Ovary (tissue), 9 donors: ENCODE measurements around the gene SPSB1. TPM values are rescaled to one million over a fixed set of nuclear protein-coding genes. Genes with fewer than 3 reads are reported as not detected.

Experiments
- DNase-seq, 5 donors: peaks; one replicate each; pipeline ENCODE4 v3.0.0-alpha.2; 2019 to 2020
- H3K27ac ChIP-seq, 2 donors: fragments of 200-600 bp; one replicate each; pipeline versions ENCODE4 v1.5.1 to v1.8.0; 2019 to 2022
- H3K27me3 ChIP-seq: fragments of 200-600 bp; one replicate; pipeline ENCODE4 v1.8.0; 2022
- H3K36me3 ChIP-seq: fragments of 200-600 bp; sonication (generic); one replicate; pipeline ENCODE4 v1.5.1; 2019
- H3K4me1 ChIP-seq: one replicate; pipeline ENCODE4 v1.8.1; 2013; ENCODE audit warnings: mild to moderate bottlenecking, moderate library complexity; ENCODE audit not compliant: insufficient read depth
- H3K4me3 ChIP-seq: fragments of 200-600 bp; sonication (generic); one replicate; pipeline ENCODE4 v1.5.1; 2017
- H3K9me3 ChIP-seq, 2 donors: fragments of 200-600 bp in 1 of 2; sonication (generic) in 1 of 2; one replicate each; pipeline versions ENCODE4 v1.5.1 to v1.8.1; 2013 to 2019; ENCODE audit warnings: mild to moderate bottlenecking in 1 of 2, moderate library complexity in 1 of 2
- EP300 ChIP-seq: sonication (generic); formaldehyde crosslinking; IDR thresholded peaks from one replicate; pipeline ENCODE4 v1.6.1; 2017; ENCODE audit warnings: antibody characterized with exemption
- POLR2A ChIP-seq: fragments of 450-650 bp; IDR thresholded peaks from one replicate; pipeline ENCODE4 v1.6.1; 2017; ENCODE audit warnings: antibody characterized with exemption, mild to moderate bottlenecking, moderate library complexity
- WGBS, 3 donors: extraction: QIAGEN DNeasy Blood & Tissue Kit in 1 of 3; methylation state at CpG; one replicate each; pipeline versions ENCODE4 v1.1.5 to v1.1.7; 2013 to 2017; 5-methylcytosine and 5-hydroxymethylcytosine counted together
- intact Hi-C, 4 donors: fragments of 100-400 bp; cut with DNase I; formaldehyde crosslinking; loops; one replicate each; pipeline versions ENCODE4 v1.11.0 to v1.15.1; 2022 to 2023
- polyA plus RNA-seq, 2 donors: library from polyadenylated mRNA; stranded (reverse); fragments of 200-250 nt in 1 of 2; fragments of 350-450 nt in 1 of 2; fragmentation: Illumina TruSeq in 1 of 2; extraction: RNeasy Lipid Tissue Mini Kit (QIAGEN cat#74804) in 1 of 2; gene quantifications; one replicate each; pipeline ENCODE4 v1.2.3, GENCODE V29; 2013 to 2014
- total RNA-seq, 7 donors: library from RNA; depleted of rRNA in 2 of 7; stranded (reverse); fragments of >200 nt in 2 of 7; fragmentation: NEBNext Ultra II Directional in 3 of 7; extraction: Animal tissue kit (Norgen Biotek cat#: 25700) in 3 of 7; gene quantifications; one replicate each; pipeline versions ENCODE4 v1.1.0 to v1.2.4, GENCODE V29; 2016 to 2023
- TF ChIP-seq, protein P1 (sequence below), 3 donors: fragments of 450-650 bp in 2 of 3; fragments of 200-600 bp in 1 of 3; IDR thresholded peaks; one replicate each; pipeline versions ENCODE4 v1.5.1 to v1.8.0; 2016 to 2022; ENCODE audit warnings: antibody characterized with exemption in 3 of 3, mild to moderate bottlenecking in 1 of 3
- donor health status: DM: no; HTN: no; CAD: no; lungs with moderate emphysema.
- donor health status: DM: no; HTN: no; CAD: no.
- donor health status: Bipolar disorder and iron deficiency.
- donor health status: DM: yes; HTN: yes; CAD: no.
- donor health status: DM: no; HTN: no; CAD: no.
- donor health status: DM: yes; HTN: yes; CAD: no.

Gene SPSB1
- total and polyA plus RNA-seq, 9 donors = 20.4 to 69.6 (median 34.4) TPM

DNA sequence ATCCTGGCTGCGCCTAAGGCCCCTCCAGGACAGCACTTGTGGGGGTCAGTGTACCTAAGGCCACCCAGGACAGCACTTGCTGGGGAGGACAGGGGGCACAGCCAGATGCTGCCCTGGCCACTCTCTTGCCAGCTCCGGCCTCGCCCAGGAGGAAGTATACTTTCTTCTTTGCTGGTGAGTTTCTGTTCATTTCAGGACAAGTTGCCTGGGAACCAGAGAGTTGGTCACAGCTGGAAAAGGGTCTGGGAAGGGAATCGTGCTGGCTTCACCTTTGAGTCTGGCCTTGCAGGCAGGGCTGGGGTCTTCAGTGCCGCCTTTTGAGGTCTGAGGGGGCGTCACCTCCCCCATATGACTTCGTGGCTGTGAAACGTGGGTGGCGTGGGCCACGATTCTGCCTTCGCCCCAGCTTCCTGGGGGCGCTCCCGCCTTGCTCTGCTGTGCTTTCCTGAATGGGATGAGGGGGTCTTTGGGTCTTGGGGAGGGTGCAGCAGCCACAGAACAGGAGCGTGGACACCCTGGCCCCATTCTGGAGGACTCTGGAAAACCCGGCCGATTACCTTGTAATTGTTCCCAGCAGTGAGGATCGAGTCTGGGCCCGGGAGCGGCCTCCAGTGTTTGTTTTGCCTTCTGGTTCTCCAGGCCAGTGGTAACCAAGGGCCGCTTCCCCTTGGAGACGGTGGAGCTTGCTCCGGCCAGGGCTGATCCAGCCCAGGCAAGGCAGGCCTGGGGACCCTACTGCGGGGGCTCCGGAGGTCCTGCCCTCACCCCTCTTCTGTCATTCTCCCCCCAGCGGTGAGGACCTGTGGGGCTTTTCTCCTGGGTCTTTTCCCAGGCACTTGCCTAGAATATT lies 45.9 kb downstream of the SPSB1 start:
- Histone ChIP-seq H3K9me3 (no peaks in the 10 kb centered on the region), H3K4me3 (no peak overlapping the region), H3K27ac (peak overlapping the region; percentile 38 to 39), H3K27me3 (no peaks in the 10 kb centered on the region), H3K4me1 (peaks cover 34% of the 10 kb centered on the region), H3K36me3 (no peaks in the 10 kb centered on the region)
- TF ChIP-seq EP300 = no peak
- TF ChIP-seq, protein P1, sequence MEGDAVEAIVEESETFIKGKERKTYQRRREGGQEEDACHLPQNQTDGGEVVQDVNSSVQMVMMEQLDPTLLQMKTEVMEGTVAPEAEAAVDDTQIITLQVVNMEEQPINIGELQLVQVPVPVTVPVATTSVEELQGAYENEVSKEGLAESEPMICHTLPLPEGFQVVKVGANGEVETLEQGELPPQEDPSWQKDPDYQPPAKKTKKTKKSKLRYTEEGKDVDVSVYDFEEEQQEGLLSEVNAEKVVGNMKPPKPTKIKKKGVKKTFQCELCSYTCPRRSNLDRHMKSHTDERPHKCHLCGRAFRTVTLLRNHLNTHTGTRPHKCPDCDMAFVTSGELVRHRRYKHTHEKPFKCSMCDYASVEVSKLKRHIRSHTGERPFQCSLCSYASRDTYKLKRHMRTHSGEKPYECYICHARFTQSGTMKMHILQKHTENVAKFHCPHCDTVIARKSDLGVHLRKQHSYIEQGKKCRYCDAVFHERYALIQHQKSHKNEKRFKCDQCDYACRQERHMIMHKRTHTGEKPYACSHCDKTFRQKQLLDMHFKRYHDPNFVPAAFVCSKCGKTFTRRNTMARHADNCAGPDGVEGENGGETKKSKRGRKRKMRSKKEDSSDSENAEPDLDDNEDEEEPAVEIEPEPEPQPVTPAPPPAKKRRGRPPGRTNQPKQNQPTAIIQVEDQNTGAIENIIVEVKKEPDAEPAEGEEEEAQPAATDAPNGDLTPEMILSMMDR (IDR thresholded peaks at IDR 0.05) = no peak
- no peak for TF ChIP-seq POLR2A
- DNase-seq = peak in 3 of 5 donors; percentile 64 to 74 (median 67)
- intact Hi-C loops = no loop called here
- 31 to 47% (median 33%) methylated on average over 25 of the region's 25 CpGs for WGBS, 3 donors

DNA sequence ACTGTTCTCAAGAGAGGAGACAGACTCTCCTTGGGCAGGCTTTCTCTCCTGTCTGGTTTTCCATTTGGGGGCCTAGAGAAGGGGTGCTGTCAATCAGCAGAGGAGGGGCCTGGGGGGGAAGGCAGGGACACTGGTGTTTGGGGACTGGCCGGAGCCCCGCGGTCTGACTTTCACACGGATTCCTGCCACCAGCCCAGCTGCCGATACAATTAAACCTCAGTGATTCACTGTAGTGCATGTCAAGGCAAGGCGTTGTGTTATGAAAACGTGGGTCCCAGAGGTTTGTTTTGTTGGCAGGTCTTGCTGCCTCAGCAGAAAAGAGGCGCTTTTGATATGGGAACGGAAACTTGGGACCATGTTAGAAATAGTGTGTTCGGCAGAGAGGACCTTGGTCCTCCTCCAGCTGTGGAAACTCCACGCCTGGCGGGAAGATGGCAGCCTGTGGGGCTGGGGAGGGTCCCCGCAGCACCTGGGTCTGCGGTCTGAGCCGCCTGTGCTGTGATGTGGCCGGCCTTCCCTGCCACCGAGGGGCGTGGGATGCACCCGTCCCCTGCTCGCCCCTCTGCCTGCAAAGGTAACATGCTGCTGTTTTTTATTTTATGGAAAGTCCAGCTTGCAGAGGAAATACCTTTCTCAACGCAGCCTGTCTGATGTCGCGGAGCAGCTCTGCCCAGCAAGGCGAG lies 47.6 kb downstream of the SPSB1 start:
- H3K27ac ChIP-seq = peak overlapping the region; percentile 37 to 38
- no peak overlapping the region for H3K4me3 ChIP-seq
- peak in 1 of 5 donors; percentile 53 for DNase-seq
- 22 to 42% (median 25%) methylated on average over 24 of the region's 24 CpGs for WGBS, 3 donors
- no peaks in the 10 kb centered on the region for H3K27me3 ChIP-seq
- intact Hi-C loops = no loop called here
- peaks cover 40% of the 10 kb centered on the region for H3K4me1 ChIP-seq
- H3K9me3 ChIP-seq = no peaks in the 10 kb centered on the region
- TF ChIP-seq POLR2A (no peak), EP300 (no peak)
- TF ChIP-seq, protein P1 (IDR thresholded peaks at IDR 0.05) = no peak
- H3K36me3 ChIP-seq = no peaks in the 10 kb centered on the region

DNA sequence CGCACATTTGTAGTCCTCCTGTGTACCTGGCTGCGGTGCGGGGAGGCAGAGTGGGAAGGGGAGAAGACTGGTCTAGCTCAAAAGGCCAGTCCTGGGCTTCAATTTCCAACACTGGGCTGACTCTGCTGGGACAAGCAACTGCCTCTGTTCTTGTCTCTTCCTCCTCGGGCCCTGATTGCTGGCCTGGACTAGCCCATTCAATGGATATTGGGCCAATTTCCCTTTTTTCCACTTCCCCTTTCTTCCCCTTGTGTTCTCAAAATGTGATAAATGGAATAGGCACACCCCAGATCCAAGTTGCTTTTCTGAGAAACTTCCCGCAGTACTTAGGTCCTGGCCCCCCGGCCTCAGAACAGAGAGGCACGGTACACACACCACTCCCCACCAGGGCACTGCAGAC lies 48.2 kb downstream of the SPSB1 start:
- Histone ChIP-seq H3K4me3 (no peak overlapping the region), H3K27me3 (no peaks in the 10 kb centered on the region), H3K27ac (no peak overlapping the region), H3K36me3 (no peaks in the 10 kb centered on the region), H3K4me1 (peaks cover 43% of the 10 kb centered on the region), H3K9me3 (no peaks in the 10 kb centered on the region)
- intact Hi-C loops = no loop called here
- TF ChIP-seq EP300 (no peak), POLR2A (no peak)
- TF ChIP-seq, protein P1 (IDR thresholded peaks at IDR 0.05) = no peak
- 64 to 70% (median 64%) methylated on average over 7 of the region's 7 CpGs for WGBS, 3 donors
- DNase-seq = no peak

DNA sequence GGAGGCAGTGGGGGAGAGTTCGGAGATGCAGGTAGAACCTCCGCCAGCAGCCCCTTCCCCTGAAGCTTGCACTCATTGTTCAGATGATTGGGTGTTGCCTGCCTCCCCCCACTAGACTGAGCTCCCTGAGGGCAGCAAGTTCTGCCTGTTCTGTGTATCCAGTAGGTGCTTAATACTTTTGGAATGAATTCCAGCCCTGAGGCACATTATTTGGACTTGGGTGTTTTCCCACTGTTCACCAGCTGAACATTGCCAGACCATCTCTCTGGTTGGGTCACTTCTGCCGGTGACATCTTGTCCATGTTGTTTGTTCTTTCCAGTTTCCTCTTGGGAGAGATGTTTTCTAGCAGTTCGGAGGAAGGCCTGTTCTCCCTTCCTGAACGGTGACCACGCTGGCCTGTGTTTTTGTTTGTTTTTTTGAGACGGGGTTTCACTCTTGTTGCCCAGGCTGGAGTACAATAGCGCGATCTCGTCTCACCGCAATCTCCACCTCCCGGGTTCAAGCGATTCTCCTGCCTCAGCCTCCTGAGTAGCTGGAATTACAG lies 48.7 kb downstream of the SPSB1 start:
- no peak overlapping the region for H3K27ac ChIP-seq
- no peak for DNase-seq
- TF ChIP-seq, protein P1 (IDR thresholded peaks at IDR 0.05) = no peak
- TF ChIP-seq EP300 (no peak), POLR2A (no peak)
- H3K36me3 ChIP-seq = no peaks in the 10 kb centered on the region
- peaks cover 43% of the 10 kb centered on the region for H3K4me1 ChIP-seq
- intact Hi-C loops = no loop called here
- 80 to 85% (median 85%) methylated on average over 13 of the region's 13 CpGs for WGBS, 3 donors
- no peaks in the 10 kb centered on the region for H3K9me3 ChIP-seq
- H3K27me3 ChIP-seq = no peaks in the 10 kb centered on the region
- H3K4me3 ChIP-seq = no peak overlapping the region
